ENCODE results near the gene NXT1.

Gene NXT1

GRCh38 chr20:23393996-23394775, 43.6 kb downstream of the NXT1 start:
- DNase-seq = no peak

- DNase-seq = no peak
These were observed 46.5 kb downstream of the NXT1 start for GRCh38 chr20:23396950-23397627.

GRCh38 chr20:23397961-23398360, 47.4 kb downstream of the NXT1 start:
- peak; percentile 67 for DNase-seq

- DNase-seq = peak; percentile 47
These were observed 49.1 kb downstream of the NXT1 start for GRCh38 chr20:23399568-23400241.

GRCh38 chr20:23401051-23401450, 50.5 kb downstream of the NXT1 start:
- DNase-seq = no peak

- DNase-seq = no peak
These were observed 53.2 kb downstream of the NXT1 start for GRCh38 chr20:23403751-23404150.

- peak; percentile 1 for DNase-seq
These were observed 53.6 kb downstream of the NXT1 start for GRCh38 chr20:23404196-23404595.

Data from suppressor macrophage treated with lipopolysaccharide for 4 hours (primary cell).